Astrocyte (in vitro differentiated cells and primary cell): ENCODE results near the gene PDGFRB. TPM values are rescaled to one million over a fixed set of nuclear protein-coding genes. Genes with fewer than 3 reads are reported as not detected.

Experiments used
- DNase-seq: peaks from one replicate; pipeline ENCODE4 v3.0.0-alpha.2; 2010; ENCODE audit warnings: low read depth
- FAIRE-seq: peaks from 2 replicates; lab custom pipeline; 2011; peaks lifted over from hg19 to GRCh38; lab: Jason Lieb, UNC
- H2AFZ ChIP-seq: 2 replicates; pipeline ENCODE4 v1.6.0; 2012; ENCODE audit warnings: low read depth, low read length, inconsistent platforms
- H3K27ac ChIP-seq: 2 replicates; pipeline ENCODE4 v1.5.1; 2011; ENCODE audit warnings: low read depth, low read length, inconsistent platforms
- H3K27me3 ChIP-seq: 2 replicates; pipeline ENCODE4 v1.6.0; 2011; ENCODE audit warnings: low read length, inconsistent platforms; ENCODE audit not compliant: insufficient read depth
- H3K36me3 ChIP-seq: 2 replicates; pipeline ENCODE4 v1.5.1; 2011; ENCODE audit warnings: low read length, inconsistent platforms; ENCODE audit not compliant: insufficient read depth
- H3K4me1 ChIP-seq: 2 replicates; pipeline ENCODE4 v1.5.1; 2011; ENCODE audit warnings: low read length, inconsistent platforms; ENCODE audit not compliant: insufficient read depth
- H3K4me2 ChIP-seq: 2 replicates; pipeline ENCODE4 v1.6.0; 2012; ENCODE audit warnings: low read length, inconsistent platforms
- H3K4me3 ChIP-seq: 2 replicates; pipeline ENCODE4 v1.5.1; 2011; ENCODE audit warnings: low read depth, mild to moderate bottlenecking, low read length, inconsistent platforms; ENCODE audit not compliant: insufficient read depth
- H3K79me2 ChIP-seq: 2 replicates; pipeline ENCODE4 v1.6.0; 2012; ENCODE audit warnings: mild to moderate bottlenecking, low read length, inconsistent platforms; ENCODE audit not compliant: insufficient read depth
- H3K9ac ChIP-seq: 2 replicates; pipeline ENCODE4 v1.6.0; 2012; ENCODE audit warnings: mild to moderate bottlenecking, low read length, inconsistent platforms
- H3K9me3 ChIP-seq: 2 replicates; pipeline ENCODE4 v1.5.1; 2012; ENCODE audit warnings: low read depth, mild to moderate bottlenecking, low read length, inconsistent platforms; ENCODE audit not compliant: insufficient read depth
- H4K20me1 ChIP-seq: 2 replicates; pipeline ENCODE4 v1.6.0; 2012; ENCODE audit warnings: low read length, inconsistent platforms; ENCODE audit not compliant: insufficient read depth
- H3K27ac Mint-ChIP-seq: one replicate; pipeline ENCODE4 v1.8.0; 2021; ENCODE audit warnings: mild to moderate bottlenecking, mixed read lengths; ENCODE audit not compliant: unreplicated experiment
- H3K27me3 Mint-ChIP-seq: one replicate; pipeline ENCODE4 v1.8.0; 2021; ENCODE audit warnings: low read depth, mixed read lengths; ENCODE audit not compliant: unreplicated experiment
- H3K36me3 Mint-ChIP-seq: one replicate; pipeline ENCODE4 v1.8.0; 2021; ENCODE audit warnings: low read depth, mixed read lengths; ENCODE audit not compliant: unreplicated experiment
- H3K4me1 Mint-ChIP-seq: one replicate; pipeline ENCODE4 v1.8.0; 2021; ENCODE audit warnings: low read depth, mixed read lengths; ENCODE audit not compliant: unreplicated experiment
- H3K4me3 Mint-ChIP-seq: one replicate; pipeline ENCODE4 v1.8.0; 2021; ENCODE audit warnings: mild to moderate bottlenecking, moderate library complexity, mixed read lengths; ENCODE audit not compliant: unreplicated experiment
- H3K9me3 Mint-ChIP-seq: one replicate; pipeline ENCODE4 v1.8.0; 2021; ENCODE audit warnings: mild to moderate bottlenecking, mixed read lengths; ENCODE audit not compliant: unreplicated experiment
- CTCF ChIP-seq: IDR thresholded peaks from 2 replicates; pipeline ENCODE4 v1.5.1; 2011; ENCODE audit warnings: low read depth, mild to moderate bottlenecking, inconsistent platforms, low read length, moderate library complexity; ENCODE audit not compliant: insufficient read depth
- EZH2 ChIP-seq: IDR thresholded peaks from 2 replicates; pipeline ENCODE4 v1.6.1; 2012; ENCODE audit warnings: mild to moderate bottlenecking, low read length, inconsistent platforms; ENCODE audit not compliant: insufficient read depth
- total RNA-seq: library from RNA; stranded (reverse); gene quantifications from 2 replicates; pipeline ENCODE4 v1.2.1, GENCODE V29; 2021

The PDGFRB gene
- total RNA-seq, 1 donor from 2014 or later, result 78.8 TPM

DNA sequence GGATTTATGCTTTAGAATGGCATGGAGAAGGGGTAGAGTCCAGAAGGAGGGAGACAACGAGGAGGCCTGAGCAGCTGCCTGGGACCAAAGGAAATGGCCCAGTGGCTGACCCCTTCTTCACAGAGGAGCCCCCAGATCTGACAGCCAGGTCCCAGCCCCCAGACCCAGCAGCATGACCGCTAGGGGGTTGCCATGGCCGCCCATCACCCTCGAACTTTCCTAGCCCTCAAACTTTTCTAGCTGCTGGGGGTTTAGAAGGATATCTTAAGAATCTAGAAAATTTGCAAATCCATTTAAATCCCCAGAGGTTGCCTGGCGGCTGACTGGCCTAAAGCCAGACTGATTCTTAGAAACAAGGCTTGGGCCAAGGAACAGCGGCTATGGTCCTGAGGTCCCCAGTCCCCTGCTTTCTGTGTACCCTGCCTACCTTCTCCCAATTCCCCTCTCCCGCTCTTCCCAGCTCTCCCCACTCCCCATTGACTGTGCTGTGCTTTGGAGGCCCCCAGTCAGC lies 972 bp downstream of the PDGFRB start:
- Histone ChIP-seq H2AFZ (no peak overlapping the region), H3K9ac (peak overlapping the region; percentile 84), H4K20me1 (peaks cover 26% of the 10 kb centered on the region), H3K27me3 (no peaks in the 10 kb centered on the region), H3K9me3 (no peaks in the 10 kb centered on the region), H3K79me2 (peaks cover 53% of the 10 kb centered on the region), H3K27ac (peak overlapping the region; percentile 71), H3K4me2 (peak overlapping the region; percentile 87), H3K4me3 (peak overlapping the region; percentile 68), H3K36me3 (peaks cover 3% of the 10 kb centered on the region), H3K4me1 (peaks cover 57% of the 10 kb centered on the region)
- peak overlapping the region; percentile 85 for H3K27ac Mint-ChIP-seq
- no peaks in the 10 kb centered on the region for H3K9me3 Mint-ChIP-seq
- peak overlapping the region; percentile 89 for H3K4me3 Mint-ChIP-seq
- peaks cover 30% of the 10 kb centered on the region for H3K4me1 Mint-ChIP-seq
- no peak for DNase-seq
- H3K27me3 Mint-ChIP-seq, result no peaks in the 10 kb centered on the region
- peaks cover 3% of the 10 kb centered on the region for H3K36me3 Mint-ChIP-seq
- no peak for FAIRE-seq
- TF ChIP-seq EZH2 (no peak), CTCF (no peak)

GRCh38 chr5:150153957-150154617 lies 1.6 kb downstream of the PDGFRB start:
- H3K27ac Mint-ChIP-seq, result peak overlapping the region; percentile 85
- Histone ChIP-seq H4K20me1 (peaks cover 29% of the 10 kb centered on the region), H3K9me3 (no peaks in the 10 kb centered on the region), H3K27ac (peak overlapping the region; percentile 71), H3K4me1 (peaks cover 55% of the 10 kb centered on the region), H2AFZ (no peak overlapping the region), H3K27me3 (no peaks in the 10 kb centered on the region), H3K9ac (peak overlapping the region; percentile 84), H3K4me3 (peak overlapping the region; percentile 68), H3K79me2 (peaks cover 59% of the 10 kb centered on the region), H3K4me2 (peak overlapping the region; percentile 87), H3K36me3 (peaks cover 3% of the 10 kb centered on the region)
- no peaks in the 10 kb centered on the region for H3K9me3 Mint-ChIP-seq
- peaks cover 4% of the 10 kb centered on the region for H3K36me3 Mint-ChIP-seq
- no peaks in the 10 kb centered on the region for H3K27me3 Mint-ChIP-seq
- H3K4me3 Mint-ChIP-seq, result peak overlapping the region; percentile 89
- DNase-seq (peak; percentile 76), FAIRE-seq (peak; percentile 29)
- peaks cover 31% of the 10 kb centered on the region for H3K4me1 Mint-ChIP-seq
- TF ChIP-seq CTCF (peak; percentile 2), EZH2 (no peak)

DNA sequence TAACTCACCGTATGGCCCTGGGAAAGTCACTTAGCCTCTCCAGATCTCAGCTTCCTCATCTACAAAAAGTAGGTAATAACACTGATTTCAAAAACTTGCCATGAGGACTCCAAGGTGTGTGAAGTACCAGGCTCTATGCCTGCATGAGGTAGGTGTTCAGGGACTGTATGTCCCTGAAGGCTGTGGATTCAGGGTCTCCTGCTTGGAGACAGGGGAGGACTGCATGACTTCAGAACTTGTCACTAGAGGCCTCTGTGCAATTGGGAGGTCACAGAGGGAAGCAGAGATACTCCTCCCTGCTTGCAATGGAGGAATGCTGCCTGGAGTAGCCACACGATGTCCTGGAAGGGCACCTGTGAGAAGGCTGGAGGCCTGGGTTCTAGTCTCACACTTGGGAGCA lies 2.2 kb downstream of the PDGFRB start:
- H3K9me3 Mint-ChIP-seq, result no peaks in the 10 kb centered on the region
- TF ChIP-seq CTCF, result no peak
- no peak for TF ChIP-seq EZH2
- peaks cover 65% of the 10 kb centered on the region for H3K79me2 ChIP-seq
- H4K20me1 ChIP-seq, result peaks cover 29% of the 10 kb centered on the region
- peaks cover 3% of the 10 kb centered on the region for H3K36me3 ChIP-seq
- no peaks in the 10 kb centered on the region for H3K9me3 ChIP-seq
- H3K27me3 Mint-ChIP-seq, result no peaks in the 10 kb centered on the region
- H3K27ac ChIP-seq, result peak overlapping the region; percentile 71
- peak overlapping the region; percentile 89 for H3K4me3 Mint-ChIP-seq
- H3K27me3 ChIP-seq, result no peaks in the 10 kb centered on the region
- peak overlapping the region; percentile 87 for H3K4me2 ChIP-seq
- no peak for DNase-seq
- H3K4me1 ChIP-seq, result peaks cover 49% of the 10 kb centered on the region
- H3K4me3 ChIP-seq, result peak overlapping the region; percentile 68
- peak overlapping the region; percentile 84 for H3K9ac ChIP-seq
- FAIRE-seq, result no peak
- H3K36me3 Mint-ChIP-seq, result peaks cover 10% of the 10 kb centered on the region
- no peak overlapping the region for H2AFZ ChIP-seq
- peaks cover 35% of the 10 kb centered on the region for H3K4me1 Mint-ChIP-seq
- peak overlapping the region; percentile 85 for H3K27ac Mint-ChIP-seq
